DOHH2 (cell line): ENCODE measurements around the gene CCSER2.

Source experiments
- H3F3A ChIP-seq: fragments of 200-600 bp; sonication (generic), shearing (Covaris generic); 2 replicates; pipeline ENCODE4 v1.6.0; 2016; ENCODE audit warnings: antibody characterized with exemption, mild to moderate bottlenecking; ENCODE audit not compliant: control insufficient read depth, insufficient read depth
- H3K27ac ChIP-seq: fragments of 200-600 bp; sonication (generic); 2 replicates; pipeline ENCODE4 v1.5.1; 2014; ENCODE audit warnings: low read depth, mild to moderate bottlenecking, low read length, moderate library complexity
- H3K27me3 ChIP-seq: fragments of 200-600 bp; sonication (generic); 2 replicates; pipeline ENCODE4 v1.6.1; 2014; ENCODE audit warnings: mild to moderate bottlenecking, low read length, mixed read lengths; ENCODE audit not compliant: control insufficient read depth
- H3K36me3 ChIP-seq: fragments of 200-600 bp; sonication (generic); 2 replicates; pipeline ENCODE4 v1.6.1; 2014; ENCODE audit warnings: mild to moderate bottlenecking, low read length, moderate library complexity, mixed read lengths; ENCODE audit not compliant: control insufficient read depth
- H3K4me1 ChIP-seq: fragments of 200-600 bp; sonication (generic); 2 replicates; pipeline ENCODE4 v1.6.1; 2014; ENCODE audit warnings: mild to moderate bottlenecking, low read length, mixed read lengths; ENCODE audit not compliant: control insufficient read depth
- H3K4me2 ChIP-seq: fragments of 200-600 bp; sonication (generic); 2 replicates; pipeline ENCODE4 v1.6.0; 2014; ENCODE audit warnings: mild to moderate bottlenecking, low read length, moderate library complexity
- H3K4me3 ChIP-seq: fragments of 200-600 bp; sonication (generic); 2 replicates; pipeline ENCODE4 v1.5.1; 2014; ENCODE audit warnings: mild to moderate bottlenecking, low read length, mixed read lengths
- H3K79me2 ChIP-seq: fragments of 200-600 bp; sonication (generic); 2 replicates; pipeline ENCODE4 v1.6.1; 2014; ENCODE audit warnings: mild to moderate bottlenecking, low read length, mixed read lengths; ENCODE audit not compliant: control insufficient read depth
- H3K9me2 ChIP-seq: fragments of 200-600 bp; sonication (generic); replicated peaks from 2 replicates; pipeline ENCODE4 v1.6.1; 2014; ENCODE audit warnings: mild to moderate bottlenecking, low read length, mixed read lengths; ENCODE audit not compliant: control insufficient read depth
- H3K9me3 ChIP-seq: fragments of 200-600 bp; sonication (generic); 2 replicates; pipeline ENCODE4 v1.6.1; 2014; ENCODE audit warnings: antibody characterized with exemption, low read length, mixed read lengths; ENCODE audit not compliant: control insufficient read depth, insufficient read depth
- H4K20me1 ChIP-seq: fragments of 200-600 bp; sonication (generic); 2 replicates; pipeline ENCODE4 v1.6.0; 2014; ENCODE audit warnings: low read depth, mild to moderate bottlenecking, antibody characterized with exemption, low read length, moderate library complexity; ENCODE audit not compliant: control insufficient read depth, insufficient read depth
- EZH2phosphoT487 ChIP-seq: fragments of 200-600 bp; sonication (generic); IDR thresholded peaks from 2 replicates; pipeline ENCODE4 v1.6.1; 2017; ENCODE audit warnings: borderline replicate concordance, mild to moderate bottlenecking, antibody characterized with exemption, low read length, moderate library complexity, mixed read lengths
- TF ChIP-seq, protein P1 (sequence below): fragments of 200-600 bp; sonication (generic); IDR thresholded peaks from one replicate; pipeline ENCODE4 v1.5.1; 2014; ENCODE audit warnings: antibody characterized with exemption, mild to moderate bottlenecking, low read depth, low read length; ENCODE audit not compliant: poor library complexity, severe bottlenecking

Gene CCSER2

DNA sequence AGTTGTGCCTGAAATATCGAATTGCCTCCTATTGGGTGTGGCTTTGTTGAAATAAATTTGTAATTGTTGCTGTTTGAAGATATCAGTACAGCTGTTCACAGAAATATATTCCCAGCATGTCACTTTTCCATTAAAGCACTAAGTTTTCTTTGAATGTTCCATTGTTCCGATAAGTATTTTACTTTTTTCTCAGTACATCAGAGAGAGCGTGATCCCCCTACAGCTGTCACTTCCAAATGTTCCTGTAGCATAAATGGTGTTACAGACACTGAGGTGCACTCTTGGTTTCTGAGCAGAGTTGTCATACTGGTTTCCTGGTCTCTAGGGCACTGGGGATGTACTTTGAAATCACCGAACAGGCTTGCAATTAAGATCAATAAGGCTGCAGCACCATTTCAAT lies 189.2 kb downstream of the CCSER2 start:
- H3K36me3 ChIP-seq: peaks cover 10% of the 10 kb centered on the region; the same call in 1 of the 2 replicates
- H4K20me1 ChIP-seq: no peaks in the 10 kb centered on the region
- TF ChIP-seq, protein P1, sequence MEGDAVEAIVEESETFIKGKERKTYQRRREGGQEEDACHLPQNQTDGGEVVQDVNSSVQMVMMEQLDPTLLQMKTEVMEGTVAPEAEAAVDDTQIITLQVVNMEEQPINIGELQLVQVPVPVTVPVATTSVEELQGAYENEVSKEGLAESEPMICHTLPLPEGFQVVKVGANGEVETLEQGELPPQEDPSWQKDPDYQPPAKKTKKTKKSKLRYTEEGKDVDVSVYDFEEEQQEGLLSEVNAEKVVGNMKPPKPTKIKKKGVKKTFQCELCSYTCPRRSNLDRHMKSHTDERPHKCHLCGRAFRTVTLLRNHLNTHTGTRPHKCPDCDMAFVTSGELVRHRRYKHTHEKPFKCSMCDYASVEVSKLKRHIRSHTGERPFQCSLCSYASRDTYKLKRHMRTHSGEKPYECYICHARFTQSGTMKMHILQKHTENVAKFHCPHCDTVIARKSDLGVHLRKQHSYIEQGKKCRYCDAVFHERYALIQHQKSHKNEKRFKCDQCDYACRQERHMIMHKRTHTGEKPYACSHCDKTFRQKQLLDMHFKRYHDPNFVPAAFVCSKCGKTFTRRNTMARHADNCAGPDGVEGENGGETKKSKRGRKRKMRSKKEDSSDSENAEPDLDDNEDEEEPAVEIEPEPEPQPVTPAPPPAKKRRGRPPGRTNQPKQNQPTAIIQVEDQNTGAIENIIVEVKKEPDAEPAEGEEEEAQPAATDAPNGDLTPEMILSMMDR: no peak
- TF ChIP-seq EZH2phosphoT487: no peak
- no peaks in the 10 kb centered on the region for H3K4me1 ChIP-seq
- H3K9me2 ChIP-seq: no peaks in the 10 kb centered on the region
- no peak overlapping the region for H3K4me2 ChIP-seq
- no peaks in the 10 kb centered on the region for H3K79me2 ChIP-seq
- H3F3A ChIP-seq: no peaks in the 10 kb centered on the region
- H3K9me3 ChIP-seq: no peaks in the 10 kb centered on the region
- H3K4me3 ChIP-seq: no peak overlapping the region
- H3K27me3 ChIP-seq: no peaks in the 10 kb centered on the region
- H3K27ac ChIP-seq: no peak overlapping the region

DNA sequence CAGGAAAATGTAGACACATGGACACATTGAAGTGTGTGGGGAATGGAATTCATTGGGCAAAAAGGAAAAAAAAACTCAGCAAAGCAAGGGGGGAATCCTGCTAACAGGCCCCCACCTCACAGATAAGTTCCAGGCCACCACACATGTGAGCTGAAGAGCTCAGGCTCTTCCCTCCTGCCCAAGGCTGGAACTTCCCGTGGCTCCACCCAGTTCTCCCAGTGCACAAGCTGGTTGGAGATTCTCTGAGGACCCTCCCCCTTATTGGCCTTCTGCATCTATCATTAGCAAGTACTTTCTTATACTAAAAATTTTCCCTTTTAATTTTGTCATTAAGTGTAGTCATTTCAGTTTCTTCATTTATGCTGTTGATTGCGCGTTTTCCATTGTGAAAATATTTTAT lies 190.8 kb downstream of the CCSER2 start:
- H3K27ac ChIP-seq: no peak overlapping the region
- H3K4me1 ChIP-seq: no peaks in the 10 kb centered on the region
- H3K4me3 ChIP-seq: no peak overlapping the region
- no peaks in the 10 kb centered on the region for H3K79me2 ChIP-seq
- no peak overlapping the region for H3K4me2 ChIP-seq
- no peaks in the 10 kb centered on the region; the same call in 1 of the 2 replicates for H3K36me3 ChIP-seq
- TF ChIP-seq, protein P1: no peak
- no peak for TF ChIP-seq EZH2phosphoT487
- H4K20me1 ChIP-seq: no peaks in the 10 kb centered on the region
- no peaks in the 10 kb centered on the region for H3F3A ChIP-seq
- H3K9me2 ChIP-seq: no peaks in the 10 kb centered on the region
- no peaks in the 10 kb centered on the region for H3K9me3 ChIP-seq
- H3K27me3 ChIP-seq: no peaks in the 10 kb centered on the region

DNA sequence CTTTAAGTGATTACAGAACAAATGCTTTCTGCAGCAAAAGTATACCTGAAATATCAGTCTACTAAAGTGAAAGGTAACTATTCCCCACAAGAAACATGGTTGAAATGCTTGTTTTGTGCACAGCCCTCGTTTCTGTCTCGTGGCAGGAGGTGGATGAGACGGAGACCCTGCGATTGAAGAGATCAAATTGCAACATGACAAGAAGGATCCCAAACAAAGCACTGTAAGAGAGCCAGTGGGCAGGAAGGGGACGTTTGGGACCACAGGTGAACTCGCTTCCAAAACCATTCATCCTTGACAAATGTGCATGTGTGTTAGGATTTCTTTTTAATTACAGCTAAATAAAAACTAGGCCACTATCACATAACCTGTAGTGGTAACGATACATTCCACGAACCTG lies 192.6 kb downstream of the CCSER2 start:
- no peaks in the 10 kb centered on the region for H3K4me1 ChIP-seq
- no peaks in the 10 kb centered on the region for H3K79me2 ChIP-seq
- H3F3A ChIP-seq: no peaks in the 10 kb centered on the region
- no peak overlapping the region for H3K27ac ChIP-seq
- no peak overlapping the region for H3K4me2 ChIP-seq
- no peaks in the 10 kb centered on the region for H3K27me3 ChIP-seq
- H3K4me3 ChIP-seq: no peak overlapping the region
- no peaks in the 10 kb centered on the region; the same call in 1 of the 2 replicates for H3K36me3 ChIP-seq
- no peak for TF ChIP-seq EZH2phosphoT487
- TF ChIP-seq, protein P1: no peak
- no peaks in the 10 kb centered on the region for H3K9me3 ChIP-seq
- no peaks in the 10 kb centered on the region for H3K9me2 ChIP-seq
- H4K20me1 ChIP-seq: no peaks in the 10 kb centered on the region
